GM18907 (cell line): Measurements from ENCODE around the gene NBPF14.
A peak's percentile ranks its signal among the peaks of the same experiment; 100 is the strongest.
"Not testable (repeated sequence)": the region's sequence is repeated elsewhere in the genome, so short reads cannot be mapped to it uniquely, and the experiment has no call there.

Source experiments
- ATAC-seq: cut with Tn5 transposase; IDR thresholded peaks from one replicate; pipeline ENCODE4 v1.9.1; 2021; ENCODE audit warnings: mild to moderate bottlenecking, moderate library complexity; ENCODE audit not compliant: unreplicated experiment

The NBPF14 gene

GRCh38 chr1:148595911-148596310 lies at the start of gene NBPF14:
Gene NBPF14 (minus strand): TSS chr1:148596011. CDS start chr1:148595717, 294 bp downstream.
- not testable (repeated sequence) for ATAC-seq

DNA sequence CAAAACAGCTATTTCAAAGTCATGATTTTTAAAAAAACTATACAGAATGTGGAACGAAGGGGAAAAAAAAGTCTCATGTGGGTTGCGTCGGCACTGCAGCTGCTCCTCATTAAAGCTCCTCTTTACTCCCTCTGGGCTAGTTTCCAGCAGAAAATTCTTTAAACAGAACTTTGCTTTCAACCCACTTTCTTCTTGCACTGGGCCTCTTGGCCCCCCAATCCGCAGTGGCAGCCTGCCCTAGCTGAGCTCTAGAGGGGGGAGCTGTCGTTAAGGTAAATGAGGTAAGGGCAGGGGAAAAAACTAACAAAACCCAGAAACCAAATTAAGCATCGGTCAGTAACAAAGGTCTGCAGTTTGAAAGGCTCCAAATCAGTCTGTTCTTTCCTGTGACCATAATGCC lies 29.6 kb upstream of the NBPF14 start:
- ATAC-seq: not testable (repeated sequence)

DNA sequence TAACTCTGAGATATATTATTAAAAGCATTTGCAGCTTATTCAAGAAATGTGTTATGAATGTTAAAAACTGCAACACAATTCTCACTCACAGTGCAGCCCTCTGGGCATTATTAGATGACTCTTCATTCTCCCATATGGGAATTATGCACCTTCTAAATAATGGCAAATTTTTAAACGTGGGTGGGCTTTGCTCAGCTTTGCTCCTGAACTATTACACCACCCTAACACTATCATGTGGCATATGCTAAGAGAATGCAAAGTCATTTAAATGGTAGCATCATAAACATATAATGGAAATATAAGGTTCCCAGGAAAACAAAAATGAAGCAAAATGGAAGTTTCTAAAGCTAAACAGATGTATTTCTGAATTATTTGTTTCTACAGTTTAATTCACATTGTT lies 22.4 kb upstream of the NBPF14 start:
- not testable (repeated sequence) for ATAC-seq

DNA sequence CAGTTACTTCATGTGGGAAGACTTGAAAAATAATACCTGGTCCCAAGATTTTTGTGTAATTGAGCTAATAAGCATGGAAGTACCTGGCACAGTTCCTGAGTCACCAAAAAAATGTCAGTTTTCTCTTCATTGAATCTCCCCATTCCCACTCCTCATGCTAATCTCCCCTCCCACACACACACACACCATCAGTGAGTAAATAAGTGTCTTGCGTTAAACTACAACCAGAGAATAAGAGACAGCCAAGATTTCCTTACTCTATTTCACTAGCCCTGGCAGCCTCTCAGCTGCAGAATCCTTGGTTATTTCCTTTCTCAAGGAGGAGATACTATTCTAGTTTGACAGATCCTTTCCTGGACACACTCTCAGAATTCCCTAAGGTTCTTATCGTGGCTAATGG lies 9.5 kb upstream of the NBPF14 start:
- ATAC-seq: not testable (repeated sequence)

DNA sequence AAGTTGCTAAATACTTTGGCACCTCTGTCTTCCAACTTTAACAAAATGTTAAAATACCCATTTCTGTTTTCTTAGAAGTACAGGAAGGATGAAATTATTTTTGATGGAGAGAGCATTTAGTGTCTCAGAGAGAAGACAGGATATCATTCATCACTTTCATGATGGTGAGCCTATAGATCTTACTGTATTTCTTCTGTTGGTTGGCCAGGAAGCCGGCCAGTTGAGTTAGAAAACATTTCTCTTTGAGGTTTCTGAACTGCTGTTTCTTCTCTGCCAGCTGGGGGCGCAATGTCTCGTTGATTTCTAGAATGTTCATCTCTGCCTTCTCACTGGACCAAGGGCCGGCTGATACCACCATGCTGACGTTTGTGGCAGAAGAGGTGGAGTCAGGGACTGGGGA lies 451 bp downstream of the NBPF14 start:
- ATAC-seq: not testable (repeated sequence)

GRCh38 chr1:148591098-148591497 lies 4.7 kb downstream of the NBPF14 start:
- not testable (repeated sequence) for ATAC-seq

DNA sequence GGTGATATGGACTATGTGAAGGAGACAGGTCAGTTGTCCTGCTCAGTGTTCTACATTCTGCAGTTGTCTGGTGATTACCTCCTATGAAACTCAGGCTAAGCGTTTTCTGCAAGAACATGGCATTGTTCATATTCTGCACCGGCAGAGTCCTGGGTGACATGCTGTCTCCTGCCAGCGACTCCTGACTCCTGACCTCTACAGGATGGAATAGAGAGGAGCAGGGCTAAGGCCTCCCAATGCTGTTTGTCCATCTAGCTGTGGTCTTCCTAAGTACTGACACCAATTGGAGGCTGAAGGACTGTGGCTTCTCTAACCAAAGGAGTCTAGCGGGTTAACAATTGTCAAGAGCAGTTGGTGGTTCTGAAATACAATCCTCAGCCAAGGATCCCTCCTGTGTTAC lies 63.7 kb downstream of the NBPF14 start:
- not testable (repeated sequence) for ATAC-seq

GRCh38 chr1:148529101-148529567 lies 66.7 kb downstream of the NBPF14 start:
- not testable (repeated sequence) for ATAC-seq

DNA sequence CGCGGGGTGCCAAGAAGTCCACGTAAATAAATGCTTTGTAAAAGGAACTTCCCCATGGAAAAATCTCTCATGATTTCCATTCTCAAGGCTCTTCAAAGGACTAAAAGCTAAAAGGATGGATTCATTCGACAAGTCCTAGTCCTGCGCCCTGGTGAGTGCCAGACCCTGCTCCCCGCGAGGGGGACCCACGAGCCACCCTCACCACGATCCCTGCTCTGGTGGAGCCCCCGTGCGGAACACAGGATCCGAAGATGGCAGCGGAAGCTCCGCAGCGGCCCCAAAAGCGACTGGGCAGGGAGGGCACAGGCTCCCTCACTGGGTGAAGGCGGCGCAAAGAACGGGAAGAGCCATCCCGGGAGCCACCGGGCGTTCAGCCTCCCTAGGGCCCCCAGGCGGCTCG lies 67.2 kb downstream of the NBPF14 start:
- ATAC-seq: not testable (repeated sequence)

GRCh38 chr1:148526587-148526986 lies 69.2 kb downstream of the NBPF14 start:
- ATAC-seq: not testable (repeated sequence)

DNA sequence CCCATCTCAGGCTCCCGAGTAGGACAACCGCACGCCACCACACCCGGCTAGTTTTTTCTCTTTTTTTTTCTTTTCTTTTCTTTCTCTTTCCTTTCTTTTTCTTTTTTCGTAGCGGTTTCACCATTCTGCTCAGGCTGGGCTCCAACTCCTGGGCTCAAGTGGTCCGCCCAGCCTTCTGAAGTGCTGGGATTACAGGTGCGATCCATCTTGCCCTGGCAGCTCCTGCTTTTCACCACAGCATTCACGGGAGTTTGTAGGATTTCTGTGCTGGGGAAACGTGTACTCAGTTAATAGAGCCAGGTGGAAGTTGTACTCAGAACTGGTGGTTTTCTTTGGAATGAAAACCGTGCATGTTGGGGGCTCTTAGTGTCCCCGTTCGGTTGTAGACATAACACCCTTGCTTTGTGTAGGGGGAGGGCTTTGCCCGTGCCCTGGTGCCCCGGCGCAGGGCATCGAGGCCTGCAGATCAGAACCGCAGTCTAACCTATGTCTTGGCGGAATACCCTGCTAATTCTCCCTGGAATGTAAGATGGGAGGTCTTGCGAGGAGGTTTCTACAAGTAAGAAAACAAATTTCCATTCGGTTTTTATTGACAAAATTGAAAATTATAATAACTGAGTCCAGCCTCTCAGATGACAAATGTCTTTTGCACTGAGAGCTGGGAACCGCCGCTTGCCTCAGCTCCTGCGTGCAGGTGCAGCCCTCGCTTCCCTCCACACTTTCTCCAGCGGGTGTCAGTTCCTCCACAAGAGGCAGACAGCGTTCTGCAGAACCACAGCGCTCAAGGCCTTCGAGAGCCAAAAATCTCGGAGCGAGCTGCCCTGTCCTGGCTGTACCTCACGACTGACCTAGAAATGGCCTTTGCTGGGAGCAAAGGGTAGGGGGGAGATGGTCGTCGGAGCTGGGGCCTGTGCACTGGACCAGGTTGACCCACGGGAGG lies 72.3 kb downstream of the NBPF14 start:
- peak; percentile 30 for ATAC-seq

DNA sequence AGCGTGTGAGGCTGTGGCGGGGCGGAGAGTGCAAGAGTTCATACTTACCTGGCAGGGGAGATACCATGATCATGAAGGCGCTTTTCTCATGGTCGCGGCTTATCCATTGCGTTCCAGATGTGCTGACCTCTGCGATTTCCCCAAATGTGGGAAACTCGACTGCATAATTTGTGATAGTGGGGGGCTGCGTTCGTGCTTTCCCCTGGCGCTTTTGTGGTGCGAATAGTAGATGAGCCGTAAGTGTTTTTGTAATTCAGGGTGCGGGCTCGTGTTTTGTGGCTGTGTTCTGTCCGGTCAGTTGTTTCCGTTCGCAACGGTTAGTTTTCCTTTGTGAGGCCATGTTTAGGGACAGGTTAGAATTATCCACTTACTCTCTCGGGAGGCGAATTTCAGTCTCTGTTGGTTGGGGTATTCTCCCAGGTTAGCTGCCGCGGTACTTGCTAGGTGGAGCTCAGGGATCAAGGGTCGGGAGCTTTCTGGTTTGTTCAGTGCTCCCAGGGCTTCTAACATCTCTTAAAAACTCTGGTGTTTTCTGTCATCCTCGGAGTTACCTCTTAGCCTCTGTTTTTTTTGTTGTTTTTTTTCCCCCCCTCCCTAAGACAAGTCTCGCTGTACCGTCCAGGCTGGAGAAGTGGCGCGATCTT lies 73.1 kb downstream of the NBPF14 start:
- ATAC-seq: peak; percentile 91

- peak; percentile 48 for ATAC-seq
These were observed 73.7 kb downstream of the NBPF14 start for GRCh38 chr1:148522072-148522471.

DNA sequence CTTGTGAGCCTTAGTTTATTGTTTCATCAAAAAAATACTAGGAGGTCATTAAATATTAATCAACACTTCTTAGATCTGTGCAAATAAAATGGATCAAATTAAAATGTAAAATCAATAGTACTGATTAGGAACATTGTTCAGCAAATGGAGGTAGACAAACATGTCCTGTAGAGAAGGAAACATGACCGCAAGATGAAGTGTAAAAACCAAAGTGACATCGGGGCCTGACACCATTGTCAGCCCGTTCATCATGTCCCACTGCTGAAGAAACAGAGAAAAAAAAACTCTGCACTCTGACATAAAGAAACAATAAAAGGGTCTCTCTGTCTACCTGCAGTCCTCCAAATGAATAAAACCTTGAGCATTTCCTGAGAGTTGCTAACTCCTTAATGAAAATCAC lies 81.5 kb downstream of the NBPF14 start:
- ATAC-seq: not testable (repeated sequence)

- not testable (repeated sequence) for ATAC-seq
These were observed 83.1 kb downstream of the NBPF14 start for GRCh38 chr1:148512571-148513184.

GRCh38 chr1:148493933-148494332 lies 101.9 kb downstream of the NBPF14 start:
- ATAC-seq: not testable (repeated sequence)

- not testable (repeated sequence) for ATAC-seq
These were observed 112.8 kb downstream of the NBPF14 start, which contains the start of gene PPIAL4G for GRCh38 chr1:148483029-148483428. Gene PPIAL4G (minus strand): TSS chr1:148483302. CDS start chr1:148483252, 50 bp downstream.
